Measurements from ENCODE around the gene ERI3. TPM values are rescaled to one million over a fixed set of nuclear protein-coding genes. Genes with fewer than 3 reads are reported as not detected.

ERI3 gene
- total RNA-seq, 1 donor from 2014 or later: 39.3 TPM

GRCh38 chr1:44262816-44263567 lies 92.1 kb downstream of the ERI3 start:
- H3K4me3 ChIP-seq: no peak overlapping the region
- TF ChIP-seq CTCF (IDR thresholded peaks at IDR 0.05) (no peak), POLR2A (IDR thresholded peaks at IDR 0.05) (no peak), POLR2AphosphoS5 (IDR thresholded peaks at IDR 0.05; ENCODE audit: insufficient read depth in 1 of 2, low read depth in 1 of 2) (no peak)
- no peak overlapping the region for H3K27ac ChIP-seq
- no peaks in the 10 kb centered on the region for H3K27me3 ChIP-seq
- no peaks in the 10 kb centered on the region for H3K9me3 ChIP-seq
- intact Hi-C loops (cut with DNase I): no loop called here
- no peaks in the 10 kb centered on the region for H3K36me3 ChIP-seq
- DNase-seq (ENCODE audit: extremely low spot score in 2 of 2): no peak
- H3K4me1 ChIP-seq: peaks cover 6% of the 10 kb centered on the region

- H3K4me1 ChIP-seq: peaks cover 6% of the 10 kb centered on the region
- TF ChIP-seq POLR2AphosphoS5 (IDR thresholded peaks at IDR 0.05; ENCODE audit: insufficient read depth in 1 of 2, low read depth in 1 of 2) (no peak), POLR2A (IDR thresholded peaks at IDR 0.05) (no peak), CTCF (IDR thresholded peaks at IDR 0.05) (no peak)
- no peaks in the 10 kb centered on the region for H3K36me3 ChIP-seq
- H3K9me3 ChIP-seq: no peaks in the 10 kb centered on the region
- DNase-seq (ENCODE audit: extremely low spot score in 2 of 2): no peak
- no peak overlapping the region for H3K27ac ChIP-seq
- H3K4me3 ChIP-seq: no peak overlapping the region
- H3K27me3 ChIP-seq: no peaks in the 10 kb centered on the region
- intact Hi-C loops (cut with DNase I): no loop called here
These were observed 92.6 kb downstream of the ERI3 start for GRCh38 chr1:44262414-44262813.

- no peak for TF ChIP-seq POLR2A (IDR thresholded peaks at IDR 0.05)
- TF ChIP-seq POLR2AphosphoS5 (IDR thresholded peaks at IDR 0.05; ENCODE audit: insufficient read depth in 1 of 2, low read depth in 1 of 2): no peak
- TF ChIP-seq CTCF (IDR thresholded peaks at IDR 0.05): no peak
- H3K9me3 ChIP-seq: no peaks in the 10 kb centered on the region
- peaks cover 6% of the 10 kb centered on the region for H3K4me1 ChIP-seq
- no peak overlapping the region for H3K27ac ChIP-seq
- H3K4me3 ChIP-seq: no peak overlapping the region
- intact Hi-C loops (cut with DNase I): no loop called here
- no peaks in the 10 kb centered on the region for H3K36me3 ChIP-seq
- DNase-seq (ENCODE audit: extremely low spot score in 2 of 2): no peak
- H3K27me3 ChIP-seq: no peaks in the 10 kb centered on the region
These were observed 93.1 kb downstream of the ERI3 start for GRCh38 chr1:44261962-44262361.

GRCh38 chr1:44261171-44261817 lies 93.8 kb downstream of the ERI3 start:
- H3K9me3 ChIP-seq: no peaks in the 10 kb centered on the region
- H3K36me3 ChIP-seq: no peaks in the 10 kb centered on the region
- intact Hi-C loops (cut with DNase I): no loop called here
- no peak overlapping the region for H3K4me3 ChIP-seq
- no peaks in the 10 kb centered on the region for H3K27me3 ChIP-seq
- no peak overlapping the region for H3K27ac ChIP-seq
- TF ChIP-seq CTCF (IDR thresholded peaks at IDR 0.05): no peak
- no peak for TF ChIP-seq POLR2AphosphoS5 (IDR thresholded peaks at IDR 0.05; ENCODE audit: insufficient read depth in 1 of 2, low read depth in 1 of 2)
- no peak for TF ChIP-seq POLR2A (IDR thresholded peaks at IDR 0.05)
- DNase-seq (ENCODE audit: extremely low spot score in 2 of 2): no peak
- peaks cover 6% of the 10 kb centered on the region for H3K4me1 ChIP-seq

- no peak for DNase-seq (ENCODE audit: extremely low spot score in 2 of 2)
- intact Hi-C loops (cut with DNase I): no loop called here
- no peak overlapping the region for H3K4me3 ChIP-seq
These were observed 94.3 kb downstream of the ERI3 start for GRCh38 chr1:44260792-44261170.

More at GRCh38 chr1:44260792-44261170, 94.3 kb downstream of the ERI3 start:
- H3K27me3 ChIP-seq: no peaks in the 10 kb centered on the region
- no peaks in the 10 kb centered on the region for H3K36me3 ChIP-seq
- H3K4me1 ChIP-seq: peaks cover 6% of the 10 kb centered on the region
- H3K9me3 ChIP-seq: no peaks in the 10 kb centered on the region
- H3K27ac ChIP-seq: no peak overlapping the region
- TF ChIP-seq POLR2AphosphoS5 (IDR thresholded peaks at IDR 0.05; ENCODE audit: insufficient read depth in 1 of 2, low read depth in 1 of 2) (no peak), CTCF (IDR thresholded peaks at IDR 0.05) (no peak), POLR2A (IDR thresholded peaks at IDR 0.05) (no peak)

Data from vagina (tissue), 2 donors.